Measurements from ENCODE around the gene WDR70. TPM values are rescaled to one million over a fixed set of nuclear protein-coding genes. Genes with fewer than 3 reads are reported as not detected.
A peak's percentile ranks its signal among the peaks of the same experiment; 100 is the strongest.
"Not testable (repeated sequence)": the region's sequence is repeated elsewhere in the genome, so short reads cannot be mapped to it uniquely, and the experiment has no call there.

The WDR70 gene
- total RNA-seq, 1 experiment from 2014 or later = 12.0 TPM

DNA sequence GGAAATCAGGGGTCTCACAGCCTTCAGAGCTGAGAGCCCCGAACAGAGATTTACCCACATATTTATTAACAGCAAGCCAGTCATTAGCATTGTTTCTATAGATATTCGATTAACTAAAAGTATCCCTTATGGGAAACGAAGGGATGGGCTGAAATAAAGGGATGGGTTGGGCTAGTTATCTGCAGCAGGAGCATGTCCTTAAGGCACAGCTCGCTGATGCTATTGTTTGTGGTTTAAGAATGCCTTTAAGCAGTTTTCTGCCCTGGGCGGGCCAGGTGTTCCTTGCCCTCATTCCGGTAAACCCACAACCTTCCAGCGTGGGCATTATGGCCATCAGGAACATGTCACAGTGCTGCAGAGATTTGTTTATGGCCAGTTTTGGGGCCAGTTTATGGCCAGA lies 74.1 kb downstream of the WDR70 start:
- not testable (repeated sequence) for DNase-seq (ENCODE audit: low spot score)

DNA sequence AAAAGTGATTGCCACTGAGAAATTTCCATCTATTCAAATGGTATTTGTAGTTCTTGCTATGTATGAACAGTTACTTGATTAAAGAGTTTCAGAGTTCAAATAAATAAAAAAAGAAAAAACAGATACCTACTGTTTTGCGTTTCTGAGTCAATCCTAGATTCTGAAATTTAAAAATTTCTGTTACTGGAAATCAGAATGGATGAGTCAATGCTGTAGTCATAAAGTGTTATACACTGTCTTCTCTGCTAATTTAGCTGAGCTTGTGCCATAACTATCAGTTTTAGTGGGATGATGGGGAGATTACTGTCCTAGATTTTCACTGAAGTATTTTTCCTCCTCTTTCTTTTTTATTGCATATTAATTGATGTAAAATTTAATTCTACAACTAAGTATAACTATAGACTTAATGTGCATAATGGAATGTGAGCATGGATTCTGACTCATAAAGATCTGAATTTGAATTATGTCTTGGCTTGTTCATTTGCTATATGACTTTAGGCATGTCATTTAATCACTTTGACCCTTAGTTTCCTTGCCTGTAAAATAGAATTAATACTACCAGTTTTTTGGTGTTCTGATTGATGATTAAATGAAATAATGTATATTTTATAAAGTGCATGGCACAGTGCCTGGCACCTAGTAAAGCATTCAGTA lies 75.4 kb downstream of the WDR70 start:
- DNase-seq (ENCODE audit: low spot score) = not testable (repeated sequence)

DNA sequence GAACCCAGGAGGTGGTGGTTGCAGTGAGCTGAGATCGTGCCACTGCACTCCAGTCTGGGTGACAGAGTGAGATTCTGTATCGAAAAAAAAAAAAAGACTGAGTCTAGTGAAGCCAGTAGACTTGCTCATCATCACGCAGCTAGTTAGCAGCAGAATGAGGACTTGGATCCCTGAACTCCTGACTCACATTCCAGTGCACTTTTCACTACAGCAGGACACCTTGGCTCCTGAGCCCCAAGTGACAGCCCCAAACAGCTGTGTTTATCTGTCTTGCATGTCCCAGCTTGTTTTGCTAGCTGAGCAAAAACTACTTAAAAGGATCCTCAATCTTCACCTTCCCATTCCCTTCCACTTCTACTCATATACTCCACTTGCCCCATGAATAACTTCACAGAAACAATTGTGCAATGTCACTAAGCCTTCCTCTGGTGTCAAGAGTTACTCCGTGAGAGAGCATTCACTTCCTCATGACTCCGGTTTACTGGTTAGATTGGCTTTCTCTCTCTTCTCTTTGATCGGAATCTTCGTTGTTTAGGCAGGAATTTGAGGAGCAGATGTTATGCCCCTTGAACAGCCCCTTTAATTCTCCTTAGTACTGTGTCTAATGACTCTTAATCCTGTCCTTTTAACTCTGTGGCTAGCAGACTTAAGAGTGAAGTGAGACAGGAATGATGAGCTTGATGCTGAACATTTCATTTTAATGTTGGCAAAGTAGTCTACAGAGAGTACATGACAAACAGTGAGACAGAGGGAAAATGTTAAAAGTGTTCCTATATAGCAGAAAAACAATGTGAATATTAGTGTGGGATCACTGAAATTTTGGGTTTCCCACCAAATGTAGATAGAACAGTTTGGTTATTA lies 84.3 kb downstream of the WDR70 start:
- DNase-seq (ENCODE audit: low spot score) = not testable (repeated sequence)

DNA sequence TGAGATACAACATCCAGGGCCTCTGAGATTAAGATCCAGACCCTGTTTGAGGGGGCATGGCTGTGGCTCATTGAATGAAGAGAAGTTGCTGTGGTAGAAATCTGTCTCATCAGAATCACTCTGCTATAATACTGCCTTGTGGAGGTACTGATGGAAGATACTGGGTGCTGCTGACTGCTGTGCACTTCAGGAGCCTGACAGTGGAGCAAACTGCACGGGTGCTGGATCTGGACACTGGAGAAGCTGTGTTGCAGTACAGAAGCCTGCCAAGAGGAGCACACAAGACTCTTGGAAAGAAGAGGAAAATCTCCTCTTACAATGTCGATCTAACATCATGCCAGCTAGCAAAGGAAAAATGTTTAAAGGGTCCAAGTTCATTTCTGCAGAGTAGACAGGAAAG lies 85.5 kb downstream of the WDR70 start:
- not testable (repeated sequence) for DNase-seq (ENCODE audit: low spot score)

DNA sequence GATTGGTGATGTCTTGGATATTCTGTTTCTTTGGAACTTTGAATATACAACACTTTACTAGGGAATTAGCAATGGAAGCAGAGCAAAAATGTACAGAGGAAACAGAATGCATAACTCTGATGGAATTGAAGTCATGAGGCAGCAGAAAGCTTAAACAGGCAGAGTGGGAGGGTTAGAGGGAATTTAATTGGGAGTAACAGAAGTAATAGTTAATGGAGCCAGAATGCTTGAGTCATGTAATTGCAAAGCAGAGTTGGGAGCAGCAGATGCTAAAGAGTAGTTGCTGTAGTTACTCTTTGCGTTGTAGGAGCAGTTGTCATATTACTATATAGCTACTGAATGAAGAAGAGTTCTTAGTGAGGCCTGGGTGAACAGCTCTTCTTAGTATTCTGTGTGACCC lies 90.3 kb downstream of the WDR70 start:
- DNase-seq (ENCODE audit: low spot score) = not testable (repeated sequence)

DNA sequence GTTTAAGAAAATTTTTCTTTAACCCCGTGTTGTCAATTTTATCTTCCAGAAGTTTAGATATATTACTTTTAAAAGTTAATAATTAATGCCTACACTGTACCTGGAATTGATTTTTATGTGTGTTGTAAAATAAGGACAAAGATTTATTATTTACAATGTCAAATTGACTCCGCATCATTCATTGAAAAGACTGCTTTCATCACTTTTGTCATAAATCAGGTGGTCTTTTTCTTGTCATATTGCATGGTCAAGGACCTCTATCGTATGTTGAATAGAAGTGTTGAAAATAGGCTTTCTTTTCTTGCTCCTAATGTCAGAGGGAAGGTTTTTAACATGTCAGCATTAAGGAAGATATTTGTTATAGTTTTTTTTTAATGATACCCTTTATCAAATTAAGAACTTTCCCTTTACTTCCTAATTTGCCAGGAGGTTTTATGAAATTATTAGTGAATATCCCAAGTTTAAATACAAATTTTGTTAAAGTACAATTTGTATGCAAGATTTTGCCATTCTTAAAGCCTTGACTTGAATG lies 92.6 kb downstream of the WDR70 start:
- no peak for DNase-seq (ENCODE audit: low spot score)

DNA sequence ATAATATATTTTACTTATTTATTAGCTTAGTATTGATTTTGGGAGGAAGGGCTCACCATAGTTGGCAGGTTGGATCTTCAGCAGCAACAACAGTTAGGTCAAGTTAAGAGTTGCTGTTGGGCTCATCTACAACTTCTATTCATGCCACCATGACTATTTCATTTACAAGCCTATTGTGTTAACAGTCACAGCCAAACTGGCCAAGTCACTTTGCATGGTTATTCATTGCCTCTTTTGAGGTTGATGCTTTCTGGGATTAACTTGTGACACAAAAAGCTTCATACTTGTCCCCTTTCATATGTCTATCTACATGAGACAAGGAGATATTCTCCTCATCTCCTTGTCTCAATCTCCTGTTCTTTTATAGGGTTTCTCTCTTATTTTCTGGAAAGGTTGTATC lies 98.3 kb downstream of the WDR70 start:
- DNase-seq (ENCODE audit: low spot score) = no peak

DNA sequence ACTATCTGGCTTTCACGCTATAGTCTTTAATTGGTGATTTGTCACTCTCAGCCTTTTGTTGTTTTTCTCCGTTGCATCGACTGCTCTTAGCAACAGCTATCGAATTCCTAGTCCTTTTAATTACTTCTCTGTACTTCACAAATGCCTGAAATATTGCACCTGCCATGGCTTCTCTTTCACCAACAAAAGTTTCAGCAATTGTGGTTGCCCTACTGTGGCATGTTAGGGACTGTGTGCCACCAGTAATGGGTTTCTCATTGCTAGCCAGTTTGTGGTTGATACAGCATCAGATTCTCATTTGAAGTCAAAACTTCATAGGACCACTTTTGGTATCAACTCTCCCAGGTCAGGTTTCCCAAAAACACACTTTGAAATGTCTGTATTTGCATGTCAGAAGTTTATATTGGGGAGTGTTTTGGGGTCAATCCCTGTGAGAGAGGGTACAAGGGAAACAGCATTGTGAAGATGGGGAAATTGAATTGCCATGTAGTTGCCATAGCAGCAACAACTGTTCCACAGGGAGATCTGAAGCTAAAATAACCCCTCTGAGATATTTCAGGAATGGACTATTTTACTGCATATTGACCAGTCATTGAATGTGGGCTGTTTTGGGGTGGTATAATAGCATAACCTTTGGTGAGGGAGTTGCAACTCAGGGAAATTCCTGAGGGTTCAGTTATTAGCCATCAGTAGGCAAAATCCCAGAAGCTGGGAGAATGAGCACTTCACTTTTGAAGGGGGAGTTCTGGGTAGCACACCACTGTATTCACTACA lies 99.2 kb downstream of the WDR70 start:
- DNase-seq (ENCODE audit: low spot score) = no peak

DNA sequence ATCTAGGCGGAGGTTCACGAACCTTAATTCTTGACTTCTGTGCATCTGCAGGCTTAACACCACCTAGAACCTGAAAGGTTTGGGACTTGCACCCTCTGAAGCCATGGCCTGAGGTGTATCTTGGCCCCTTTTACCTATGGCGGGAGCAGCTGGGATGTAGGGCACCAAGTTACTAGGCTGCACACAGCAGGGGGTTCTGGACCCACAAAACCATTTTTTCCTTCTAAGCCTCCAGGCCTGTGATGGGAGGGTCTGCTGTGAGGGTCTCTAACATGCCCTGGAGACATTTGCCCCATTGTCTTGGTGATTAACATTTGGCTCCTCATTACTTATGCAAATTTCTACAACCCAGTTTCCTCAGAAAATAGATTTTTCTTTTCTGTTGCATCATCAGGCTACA lies 102.3 kb downstream of the WDR70 start:
- not testable (repeated sequence) for DNase-seq (ENCODE audit: low spot score)

DNA sequence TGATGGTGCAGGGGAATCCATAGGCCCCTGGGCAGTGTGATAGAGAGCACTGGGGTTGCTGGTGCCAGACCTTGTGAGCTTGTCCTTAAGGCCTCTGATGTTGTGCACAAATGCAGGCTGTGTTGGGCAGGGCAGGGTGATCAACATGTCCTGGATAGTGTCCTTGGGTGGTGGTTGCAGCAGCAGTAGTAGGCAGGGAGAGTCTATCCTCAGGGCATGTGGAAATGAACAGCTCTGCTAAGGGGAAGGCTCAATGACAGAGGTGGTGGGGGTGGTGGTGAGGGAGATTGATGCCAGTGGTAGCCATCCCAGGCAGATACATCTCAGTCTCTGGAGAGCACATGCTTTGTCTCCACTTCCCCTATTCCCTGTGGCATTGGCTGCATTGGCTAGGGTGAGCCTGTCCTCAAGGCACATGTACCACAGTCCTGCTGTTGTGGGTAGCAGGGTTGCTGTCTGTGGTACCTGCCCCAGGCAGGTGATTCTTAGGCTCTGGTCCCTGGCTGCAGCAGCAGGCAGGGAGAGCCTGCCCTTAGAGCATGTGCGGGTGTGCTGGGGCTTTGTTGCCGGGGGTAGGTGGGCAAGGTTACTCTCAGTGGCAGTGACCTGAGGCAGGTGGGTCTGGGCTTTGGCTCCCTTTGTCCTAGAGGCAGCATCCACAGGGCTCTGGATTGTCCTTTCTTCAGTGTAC lies 111.1 kb downstream of the WDR70 start:
- no peak for DNase-seq (ENCODE audit: low spot score)

DNA sequence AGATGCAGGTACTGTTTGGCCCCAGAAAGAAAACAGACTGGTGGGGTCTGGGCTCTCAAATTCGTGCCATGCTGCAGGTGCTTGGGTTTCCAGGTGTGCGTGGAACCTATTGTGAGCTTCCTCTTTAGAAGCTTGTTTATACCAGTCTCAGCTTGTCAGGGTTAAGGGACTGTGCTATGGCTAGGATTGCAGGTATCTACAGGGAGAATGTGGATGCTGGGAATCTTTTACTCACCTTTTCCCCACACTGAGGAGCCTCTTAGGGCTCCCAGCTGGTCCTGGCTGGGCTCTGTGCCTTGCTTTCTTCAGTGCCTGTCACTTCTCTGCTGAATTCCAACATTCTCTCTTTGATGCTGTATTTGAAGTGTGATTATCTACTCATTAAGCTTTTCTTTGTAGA lies 111.8 kb downstream of the WDR70 start:
- no peak for DNase-seq (ENCODE audit: low spot score)

DNA sequence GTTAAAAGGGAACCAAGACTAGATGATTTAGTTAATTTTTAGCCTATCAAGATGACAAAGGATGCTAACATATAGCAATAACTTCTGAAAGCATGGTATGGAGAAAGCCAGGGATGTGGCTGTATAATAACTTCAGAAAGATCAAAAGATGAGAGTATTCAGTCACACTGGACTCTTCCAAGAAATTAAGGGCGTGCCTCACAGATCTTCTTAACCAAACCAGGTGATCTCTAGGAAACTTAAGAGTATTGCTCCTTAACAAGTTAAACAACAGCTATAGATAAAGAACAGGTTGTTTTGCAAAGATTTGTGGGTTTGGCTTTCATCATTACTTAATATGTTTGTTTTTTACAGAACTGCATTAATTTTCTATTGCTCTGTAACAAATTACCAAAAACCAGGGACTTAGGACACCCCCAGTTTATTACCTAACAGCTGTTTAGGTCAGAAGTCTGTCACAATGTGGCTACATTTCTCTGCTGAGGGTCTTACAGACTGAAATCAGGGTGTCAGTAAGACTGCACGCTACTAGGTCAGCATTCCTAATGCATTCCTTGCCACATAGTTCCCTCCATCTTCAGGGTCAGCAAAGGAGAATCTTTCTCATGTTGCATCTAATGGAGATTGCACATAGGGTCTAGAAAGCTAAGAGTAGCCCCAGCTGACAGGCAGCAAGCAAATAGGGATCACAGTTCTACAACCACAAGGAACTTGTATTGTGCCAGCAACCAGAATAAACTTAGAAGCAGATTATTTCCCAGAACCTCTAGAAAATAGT lies 113.8 kb downstream of the WDR70 start:
- no peak for DNase-seq (ENCODE audit: low spot score)

DNA sequence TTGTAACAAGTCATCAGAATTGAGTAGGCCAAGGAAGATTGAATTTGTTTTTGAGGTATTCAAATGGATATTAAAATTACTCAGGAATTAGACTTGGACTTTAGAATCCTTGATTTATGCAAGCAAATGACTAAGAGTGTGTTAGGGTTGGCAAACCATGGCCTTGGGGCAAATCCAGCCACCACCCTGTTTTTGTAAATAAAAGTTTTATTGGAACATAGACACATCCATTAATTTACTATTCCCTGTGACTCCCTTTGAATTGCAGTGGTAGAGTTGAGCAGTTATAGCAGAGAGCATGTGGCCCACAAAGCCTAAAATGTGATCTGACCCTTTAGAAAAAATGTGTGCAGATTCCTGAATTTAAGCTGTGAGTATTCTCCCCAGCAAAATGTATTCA lies 115.6 kb downstream of the WDR70 start:
- peak; percentile 15 for DNase-seq (ENCODE audit: low spot score)

DNA sequence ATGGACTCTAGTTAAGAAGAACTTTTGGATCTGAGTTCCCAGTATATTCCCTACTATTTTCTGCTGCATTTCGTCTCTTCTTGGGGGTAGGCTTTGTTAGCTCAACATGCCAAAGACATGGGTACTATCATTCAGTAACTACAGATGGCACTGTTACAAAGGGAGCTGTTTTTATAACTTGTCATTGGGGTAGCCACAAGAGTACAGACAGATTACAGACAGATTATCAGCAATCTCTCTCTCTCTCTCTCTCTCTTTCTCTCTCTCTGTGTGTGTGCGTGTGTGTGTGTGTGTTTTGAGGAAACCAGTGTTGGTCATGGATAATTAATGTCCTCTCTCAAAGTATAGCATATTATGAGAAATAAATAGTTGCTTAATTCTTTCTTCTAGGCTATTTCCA lies 116.1 kb downstream of the WDR70 start:
- peak; percentile 34 for DNase-seq (ENCODE audit: low spot score)

DNA sequence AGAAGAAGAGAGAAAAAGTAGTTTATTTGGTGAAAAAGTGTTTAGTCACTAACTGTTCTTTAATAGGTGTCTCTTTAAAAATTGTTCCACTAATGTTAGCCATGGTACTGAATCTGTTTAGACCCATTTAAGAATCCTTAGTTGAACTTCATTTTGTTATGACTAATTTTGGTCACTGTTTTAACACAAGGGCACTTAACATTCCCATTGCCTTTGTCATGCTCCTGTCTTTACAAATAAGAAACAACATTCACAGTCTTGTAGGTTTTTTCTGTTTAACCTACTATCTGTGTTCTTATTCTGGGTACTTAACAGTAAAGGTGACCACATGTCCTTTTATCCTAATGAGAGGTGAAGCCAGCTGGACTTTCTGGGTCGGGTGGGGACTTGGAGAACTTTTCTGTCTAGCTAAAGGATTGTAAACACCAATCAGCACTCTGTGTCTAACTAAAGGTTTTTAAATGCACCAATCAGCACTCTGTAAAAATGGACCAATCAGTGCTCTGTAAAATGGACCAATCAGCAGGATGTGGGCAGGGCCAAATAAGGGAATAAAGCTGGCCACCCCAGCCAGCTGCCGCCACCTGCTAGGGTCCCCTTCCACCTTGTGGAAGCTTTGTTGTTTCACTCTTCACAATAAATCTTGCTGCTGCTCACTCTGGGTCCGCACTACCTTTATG lies 116.7 kb downstream of the WDR70 start:
- no peak for DNase-seq (ENCODE audit: low spot score)

DNA sequence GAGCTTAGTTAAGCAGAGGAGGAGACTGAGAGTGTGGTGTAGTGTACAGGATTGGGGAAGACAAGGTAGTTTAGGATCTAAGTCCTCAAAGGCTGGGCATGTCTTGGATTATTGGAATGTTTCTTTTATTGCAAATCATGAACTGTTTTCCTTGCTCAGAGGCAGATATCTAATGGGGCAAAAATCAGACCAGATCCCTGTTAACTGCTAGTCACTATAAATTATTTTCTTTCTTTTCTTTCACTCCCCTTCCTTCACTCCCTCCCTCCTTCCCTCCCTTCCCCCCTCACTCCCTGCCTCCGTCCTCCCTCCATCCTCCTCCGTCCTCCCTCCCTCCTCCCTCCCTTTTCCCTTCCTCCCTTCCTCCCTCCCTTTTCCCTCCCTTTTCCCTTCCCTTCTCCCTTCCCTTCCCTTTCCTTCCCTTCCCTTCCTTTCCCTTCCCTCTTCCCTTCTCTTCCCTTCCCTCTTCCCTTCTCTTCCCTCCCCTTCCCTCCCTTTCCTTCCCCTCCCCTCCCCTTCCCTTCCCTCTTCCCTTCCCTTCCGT lies 117.9 kb downstream of the WDR70 start:
- DNase-seq (ENCODE audit: low spot score) = no peak

DNA sequence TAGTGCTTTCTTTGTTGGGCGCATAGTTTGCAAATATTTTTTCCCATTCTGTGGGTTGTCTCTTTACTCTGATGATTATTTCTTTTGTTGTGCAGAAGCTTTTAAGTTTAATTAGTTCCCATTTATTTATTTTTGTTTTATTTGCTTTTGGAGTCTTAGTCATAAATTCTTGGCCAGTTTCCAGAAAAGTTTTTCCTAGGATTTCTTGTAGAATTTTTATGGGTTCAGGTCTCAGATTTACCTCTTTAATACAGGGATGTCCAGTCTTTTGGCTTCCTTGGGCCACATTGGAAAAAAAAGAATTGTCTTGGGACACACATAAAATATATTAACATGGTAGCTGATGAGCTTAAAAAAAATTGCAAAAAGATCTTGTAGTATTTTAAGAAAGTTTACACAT lies 122.0 kb downstream of the WDR70 start:
- peak; percentile 57 for DNase-seq (ENCODE audit: low spot score)

DNA sequence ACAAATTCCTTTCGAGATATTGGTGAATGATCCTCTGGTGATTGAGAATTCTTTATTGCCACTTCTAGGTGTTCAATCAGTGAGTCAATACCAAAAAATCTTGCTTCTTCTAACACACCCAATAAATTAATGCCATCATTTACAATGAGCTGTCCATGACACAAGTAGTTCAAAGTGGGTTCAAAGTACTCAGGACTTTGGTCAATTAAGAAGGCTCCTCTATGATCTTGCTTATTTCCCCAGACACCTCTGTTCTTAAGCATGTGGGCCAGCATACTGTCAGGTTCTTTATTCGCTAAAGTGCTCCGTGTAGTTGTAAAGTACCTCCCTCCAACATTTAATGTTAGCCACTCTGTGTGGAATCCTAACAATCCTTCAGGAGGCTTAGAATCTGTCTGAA lies 127.1 kb downstream of the WDR70 start:
- DNase-seq (ENCODE audit: low spot score) = no peak

DNA sequence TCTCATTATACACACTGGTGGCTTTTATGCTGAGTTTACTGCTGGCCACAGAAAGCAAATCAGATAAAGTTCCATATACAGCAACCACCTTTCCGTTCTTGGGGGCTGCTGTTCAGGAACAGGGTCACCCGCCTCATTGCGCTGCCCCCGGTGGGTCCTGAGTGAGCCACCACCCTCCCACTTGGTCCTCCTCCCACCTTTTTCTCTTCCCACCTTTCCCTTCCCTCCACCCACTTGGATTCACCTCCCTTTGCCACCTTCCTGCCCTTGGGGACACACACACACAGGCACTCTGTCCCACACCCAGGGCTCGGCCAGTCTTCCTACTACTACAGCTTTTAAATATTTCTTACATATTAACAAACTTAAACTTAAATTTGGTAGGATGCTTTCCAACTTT lies 127.6 kb downstream of the WDR70 start:
- no peak for DNase-seq (ENCODE audit: low spot score)

DNA sequence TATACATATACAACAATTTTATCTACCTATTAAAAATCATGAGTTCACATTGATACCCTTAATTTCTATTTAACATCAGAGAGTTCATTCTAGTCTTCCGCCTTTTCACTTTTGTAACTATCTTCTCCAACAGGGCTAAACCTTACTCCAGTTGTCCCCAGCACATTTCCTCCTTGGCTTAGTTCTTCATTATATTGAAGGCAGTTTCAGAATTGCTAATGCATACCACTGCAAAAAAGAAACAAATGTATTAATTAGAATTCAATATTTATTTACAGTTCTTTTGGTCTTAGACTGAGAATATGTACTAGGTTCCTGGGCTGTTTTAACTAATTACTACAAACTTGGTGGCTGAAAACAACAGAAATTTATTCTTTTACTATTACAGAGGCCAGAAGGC lies 132.5 kb downstream of the WDR70 start:
- no peak for DNase-seq (ENCODE audit: low spot score)
